Measurements from ENCODE around the gene DDX20.
A peak's percentile ranks its signal among the peaks of the same experiment; 100 is the strongest.

Gene DDX20

GRCh38 chr1:111725192-111725591, 30.5 kb upstream of the DDX20 start:
- WGBS, result 42% methylated on average over 5 of the region's 5 CpGs
- Histone ChIP-seq H3K9ac (ENCODE audit: low read length) (no peak overlapping the region), H2BK120ac (ENCODE audit: low read depth, low read length) (no peak overlapping the region), H3K18ac (ENCODE audit: low read depth in 1 of 2, low read length in 2 of 2) (peak overlapping the region in 1 of 2 experiments; percentile 28), H4K91ac (ENCODE audit: low read length) (no peak overlapping the region), H3K4me2 (ENCODE audit: low read length, poor library complexity, severe bottlenecking) (no peak overlapping the region), H3K23ac (ENCODE audit: low read length in 2 of 2) (no peak overlapping the region), H3K4ac (ENCODE audit: low read depth in 1 of 2, low read length in 2 of 2) (no peak overlapping the region), H2BK12ac (ENCODE audit: low read length in 2 of 2) (no peak overlapping the region), H2AFZ (ENCODE audit: low read depth, low read length) (no peak overlapping the region), H2BK5ac (ENCODE audit: low read depth, low read length, poor library complexity, severe bottlenecking) (no peak overlapping the region), H3K79me1 (replicated peaks; ENCODE audit: low read length, poor library complexity, severe bottlenecking) (peaks cover 5% of the 10 kb centered on the region), H3K27ac (ENCODE audit: low read length, poor library complexity, severe bottlenecking) (no peak overlapping the region), H3K14ac (ENCODE audit: low read length in 2 of 2) (peak overlapping the region in 1 of 2 experiments; percentile 35), H3K4me1 (ENCODE audit: control insufficient read depth, insufficient read depth, low read depth, low read length) (peaks cover 5% of the 10 kb centered on the region), H3K4me3 (ENCODE audit: insufficient read depth in 1 of 2, low read depth in 1 of 2, low read length in 2 of 2) (no peak overlapping the region), H4K8ac (ENCODE audit: low read length) (peak overlapping the region; percentile 66), H2AK5ac (ENCODE audit: low read length, severe bottlenecking) (no peak overlapping the region), H3K27me3 (ENCODE audit: control insufficient read depth in 1 of 2, insufficient read depth in 1 of 2, low read length in 2 of 2) (no peaks in the 10 kb centered on the region), H2BK15ac (ENCODE audit: low read depth, poor library complexity, severe bottlenecking) (peak overlapping the region; percentile 26), H3K36me3 (ENCODE audit: control insufficient read depth in 1 of 2, insufficient read depth in 2 of 2, low read depth in 1 of 2, low read length in 2 of 2) (peaks cover 20 to 30% of the 10 kb centered on the region in 2 experiments), H3K9me3 (ENCODE audit: control insufficient read depth, low read length) (no peaks in the 10 kb centered on the region)
- no peak for DNase-seq

DNA sequence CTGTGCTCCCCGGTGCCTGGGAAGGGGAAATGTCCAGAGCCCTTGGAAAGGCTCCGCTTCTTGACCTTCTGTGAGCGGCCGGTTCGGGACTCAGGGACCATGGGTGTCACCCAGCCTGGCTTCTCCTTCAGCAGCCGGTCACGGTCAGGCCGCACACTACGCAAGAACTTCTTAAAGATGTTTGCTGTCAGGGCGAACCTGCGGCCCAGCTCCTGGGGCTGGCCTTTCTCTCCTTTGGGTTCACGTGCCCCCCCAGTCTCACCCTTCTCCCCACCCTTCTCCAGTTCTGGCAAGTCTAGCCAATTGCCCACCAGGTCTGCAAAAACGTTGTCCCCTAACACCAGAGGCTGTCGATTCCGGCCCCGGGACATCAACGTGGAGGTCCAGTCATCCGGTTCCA, 28.6 kb upstream of the DDX20 start:
- H4K8ac ChIP-seq (ENCODE audit: low read length), result no peak overlapping the region
- H2AFZ ChIP-seq (ENCODE audit: low read depth, low read length), result no peak overlapping the region
- H3K27me3 ChIP-seq (ENCODE audit: control insufficient read depth in 1 of 2, insufficient read depth in 1 of 2, low read length in 2 of 2), result no peaks in the 10 kb centered on the region
- peaks cover 23 to 43% of the 10 kb centered on the region in 2 experiments for H3K36me3 ChIP-seq (ENCODE audit: control insufficient read depth in 1 of 2, insufficient read depth in 2 of 2, low read depth in 1 of 2, low read length in 2 of 2)
- no peak overlapping the region for H3K4me3 ChIP-seq (ENCODE audit: insufficient read depth in 1 of 2, low read depth in 1 of 2, low read length in 2 of 2)
- 90% methylated on average over 18 of the region's 18 CpGs for WGBS
- no peak overlapping the region for H2AK5ac ChIP-seq (ENCODE audit: low read length, severe bottlenecking)
- no peak overlapping the region for H3K14ac ChIP-seq (ENCODE audit: low read length in 2 of 2)
- no peak overlapping the region for H3K9ac ChIP-seq (ENCODE audit: low read length)
- H4K91ac ChIP-seq (ENCODE audit: low read length), result no peak overlapping the region
- H3K4me2 ChIP-seq (ENCODE audit: low read length, poor library complexity, severe bottlenecking), result no peak overlapping the region
- H3K23ac ChIP-seq (ENCODE audit: low read length in 2 of 2), result no peak overlapping the region
- no peak overlapping the region for H2BK12ac ChIP-seq (ENCODE audit: low read length in 2 of 2)
- H2BK5ac ChIP-seq (ENCODE audit: low read depth, low read length, poor library complexity, severe bottlenecking), result no peak overlapping the region
- no peak overlapping the region for H2BK15ac ChIP-seq (ENCODE audit: low read depth, poor library complexity, severe bottlenecking)
- no peak overlapping the region for H3K27ac ChIP-seq (ENCODE audit: low read length, poor library complexity, severe bottlenecking)
- no peak overlapping the region for H3K4ac ChIP-seq (ENCODE audit: low read depth in 1 of 2, low read length in 2 of 2)
- H2BK120ac ChIP-seq (ENCODE audit: low read depth, low read length), result no peak overlapping the region
- no peaks in the 10 kb centered on the region for H3K9me3 ChIP-seq (ENCODE audit: control insufficient read depth, low read length)
- peaks cover 12% of the 10 kb centered on the region for H3K79me1 ChIP-seq (replicated peaks; ENCODE audit: low read length, poor library complexity, severe bottlenecking)
- H3K4me1 ChIP-seq (ENCODE audit: control insufficient read depth, insufficient read depth, low read depth, low read length), result peaks cover 2% of the 10 kb centered on the region
- no peak for DNase-seq
- H3K18ac ChIP-seq (ENCODE audit: low read depth in 1 of 2, low read length in 2 of 2), result no peak overlapping the region

GRCh38 chr1:111729271-111729921, 26.3 kb upstream of the DDX20 start:
- Histone ChIP-seq H3K18ac (ENCODE audit: low read depth in 1 of 2, low read length in 2 of 2) (no peak overlapping the region), H2BK120ac (ENCODE audit: low read depth, low read length) (no peak overlapping the region), H3K27ac (ENCODE audit: low read length, poor library complexity, severe bottlenecking) (no peak overlapping the region), H4K8ac (ENCODE audit: low read length) (no peak overlapping the region), H2AFZ (ENCODE audit: low read depth, low read length) (no peak overlapping the region), H2BK15ac (ENCODE audit: low read depth, poor library complexity, severe bottlenecking) (no peak overlapping the region), H3K4me1 (ENCODE audit: control insufficient read depth, insufficient read depth, low read depth, low read length) (peaks cover 14% of the 10 kb centered on the region), H4K91ac (ENCODE audit: low read length) (peak overlapping the region; percentile 2), H2BK5ac (ENCODE audit: low read depth, low read length, poor library complexity, severe bottlenecking) (no peak overlapping the region), H3K79me1 (replicated peaks; ENCODE audit: low read length, poor library complexity, severe bottlenecking) (peaks cover 21% of the 10 kb centered on the region), H3K4me3 (ENCODE audit: insufficient read depth in 1 of 2, low read depth in 1 of 2, low read length in 2 of 2) (no peak overlapping the region), H3K4ac (ENCODE audit: low read depth in 1 of 2, low read length in 2 of 2) (no peak overlapping the region), H2AK5ac (ENCODE audit: low read length, severe bottlenecking) (no peak overlapping the region), H3K23ac (ENCODE audit: low read length in 2 of 2) (no peak overlapping the region), H3K4me2 (ENCODE audit: low read length, poor library complexity, severe bottlenecking) (no peak overlapping the region), H3K27me3 (ENCODE audit: control insufficient read depth in 1 of 2, insufficient read depth in 1 of 2, low read length in 2 of 2) (no peaks in the 10 kb centered on the region), H3K14ac (ENCODE audit: low read length in 2 of 2) (no peak overlapping the region), H3K9me3 (ENCODE audit: control insufficient read depth, low read length) (no peaks in the 10 kb centered on the region), H2BK12ac (ENCODE audit: low read length in 2 of 2) (no peak overlapping the region), H3K36me3 (ENCODE audit: control insufficient read depth in 1 of 2, insufficient read depth in 2 of 2, low read depth in 1 of 2, low read length in 2 of 2) (peaks cover 23 to 37% of the 10 kb centered on the region in 2 experiments), H3K9ac (ENCODE audit: low read length) (no peak overlapping the region)
- no peak for DNase-seq
- WGBS, result 83% methylated on average over 7 of the region's 8 CpGs

DNA sequence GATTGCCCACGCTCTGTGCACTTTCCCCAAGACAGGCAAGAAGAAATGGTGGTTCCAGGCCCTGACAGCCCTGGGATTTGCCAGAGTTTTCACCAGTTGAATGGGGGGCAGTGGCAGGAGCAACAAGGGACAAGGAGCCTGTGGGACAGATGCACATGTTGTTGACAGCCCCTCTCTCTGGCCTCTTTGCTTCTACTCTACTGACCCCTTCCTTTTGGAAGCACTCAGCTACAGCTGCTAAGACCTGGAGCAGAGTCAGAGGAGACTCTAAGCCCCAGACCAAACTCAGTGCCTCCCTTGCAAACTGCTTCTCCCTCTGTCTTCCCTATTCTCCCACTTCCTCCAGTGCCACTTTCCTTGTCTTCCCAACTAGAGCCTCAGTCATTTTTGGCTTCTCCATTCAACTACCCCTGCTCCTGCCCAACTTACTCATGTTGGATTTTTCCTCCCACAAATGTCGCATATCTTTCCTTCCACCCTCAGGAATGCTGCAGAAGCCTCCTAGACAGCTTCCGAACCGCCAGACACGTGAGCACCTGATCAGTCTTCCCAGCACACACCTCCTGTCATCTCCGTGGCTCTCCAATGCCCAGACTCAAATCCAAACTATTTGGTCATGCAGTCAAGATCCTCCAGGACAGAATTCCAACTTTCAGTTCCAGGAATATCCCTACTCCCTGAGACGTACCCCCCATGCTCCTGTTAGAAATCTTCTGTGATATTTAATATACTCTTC, 25.6 kb upstream of the DDX20 start:
- no peak overlapping the region for H2BK5ac ChIP-seq (ENCODE audit: low read depth, low read length, poor library complexity, severe bottlenecking)
- 88% methylated on average over 7 of the region's 7 CpGs for WGBS
- H2AFZ ChIP-seq (ENCODE audit: low read depth, low read length), result no peak overlapping the region
- H2BK120ac ChIP-seq (ENCODE audit: low read depth, low read length), result no peak overlapping the region
- no peak overlapping the region for H3K4me2 ChIP-seq (ENCODE audit: low read length, poor library complexity, severe bottlenecking)
- H4K8ac ChIP-seq (ENCODE audit: low read length), result no peak overlapping the region
- H3K79me1 ChIP-seq (replicated peaks; ENCODE audit: low read length, poor library complexity, severe bottlenecking), result peaks cover 25% of the 10 kb centered on the region
- H3K27me3 ChIP-seq (ENCODE audit: control insufficient read depth in 1 of 2, insufficient read depth in 1 of 2, low read length in 2 of 2), result no peaks in the 10 kb centered on the region
- peak overlapping the region in 1 of 2 experiments; percentile 63 for H3K23ac ChIP-seq (ENCODE audit: low read length in 2 of 2)
- H3K4ac ChIP-seq (ENCODE audit: low read depth in 1 of 2, low read length in 2 of 2), result no peak overlapping the region
- no peak overlapping the region for H3K14ac ChIP-seq (ENCODE audit: low read length in 2 of 2)
- no peak overlapping the region for H3K27ac ChIP-seq (ENCODE audit: low read length, poor library complexity, severe bottlenecking)
- H3K36me3 ChIP-seq (ENCODE audit: control insufficient read depth in 1 of 2, insufficient read depth in 2 of 2, low read depth in 1 of 2, low read length in 2 of 2), result peaks cover 23 to 38% of the 10 kb centered on the region in 2 experiments
- no peak overlapping the region for H2BK12ac ChIP-seq (ENCODE audit: low read length in 2 of 2)
- peaks cover 14% of the 10 kb centered on the region for H3K4me1 ChIP-seq (ENCODE audit: control insufficient read depth, insufficient read depth, low read depth, low read length)
- H3K18ac ChIP-seq (ENCODE audit: low read depth in 1 of 2, low read length in 2 of 2), result no peak overlapping the region
- no peak overlapping the region for H3K4me3 ChIP-seq (ENCODE audit: insufficient read depth in 1 of 2, low read depth in 1 of 2, low read length in 2 of 2)
- no peak overlapping the region for H4K91ac ChIP-seq (ENCODE audit: low read length)
- no peak overlapping the region for H2BK15ac ChIP-seq (ENCODE audit: low read depth, poor library complexity, severe bottlenecking)
- DNase-seq, result no peak
- H3K9ac ChIP-seq (ENCODE audit: low read length), result no peak overlapping the region
- H2AK5ac ChIP-seq (ENCODE audit: low read length, severe bottlenecking), result no peak overlapping the region
- no peaks in the 10 kb centered on the region for H3K9me3 ChIP-seq (ENCODE audit: control insufficient read depth, low read length)
